PC-3 (cell line): ENCODE measurements around the gene VIPR2.

Source experiments
- CTCF ChIP-seq: fragments of 300-600 bp; sonication (generic); conservative IDR thresholded peaks from 2 replicates; pipeline ENCODE4 v1.5.1; 2017; ENCODE audit warnings: antibody characterized with exemption, low read depth, mild to moderate bottlenecking, low read length
- EZH2 ChIP-seq: fragments of 300-600 bp; sonication (generic); IDR thresholded peaks from one replicate; pipeline ENCODE4 v1.6.1; 2017; ENCODE audit warnings: antibody characterized with exemption, mild to moderate bottlenecking, low read length; ENCODE audit not compliant: unreplicated experiment

GRCh38 chr7:159034988-159035387 is 109.7 kb downstream of the VIPR2 start:
- TF ChIP-seq CTCF (no peak), EZH2 (no peak)
